Endothelial cell of umbilical vein (primary cell): Measurements from ENCODE around the gene FGR. TPM values are rescaled to one million over a fixed set of nuclear protein-coding genes. Genes with fewer than 3 reads are reported as not detected.
A peak's percentile ranks its signal among the peaks of the same experiment; 100 is the strongest.

Experiments used
- BruUV-seq: library from RNA; stranded (reverse); fragments of 400-500 nt; replicated peaks from 2 replicates; lab custom pipeline; 2021; lab: Mats Ljungman, UMichigan
- CTCF ChIA-PET: fragments of 300-600, 350-600 bp; sonication (Branson Sonifier 250); formaldehyde crosslinking; loops from one replicate; lab custom pipeline; 2021; ENCODE audit warnings: antibody characterized with exemption, inconsistent platforms; lab: Charles Lee
- POLR2A ChIA-PET: fragments of 300-600, 350-600 bp; sonication (Branson Sonifier 250); formaldehyde crosslinking; loops from one replicate; lab custom pipeline; 2021; ENCODE audit warnings: antibody characterized with exemption, inconsistent platforms; lab: Charles Lee
- DNase-seq: peaks from one replicate; pipeline ENCODE4 v3.0.0-alpha.2; 2011; ENCODE audit warnings: low read depth, low spot score
- FAIRE-seq: peaks from 2 replicates; lab custom pipeline; 2011; peaks lifted over from hg19 to GRCh38; lab: Jason Lieb, UNC
- H2AFZ ChIP-seq: 2 replicates; pipeline ENCODE4 v1.6.0; 2012; ENCODE audit warnings: low read depth, low read length, control low read depth, inconsistent platforms
- H3K27ac ChIP-seq: 2 replicates; pipeline ENCODE4 v1.5.1; 2011; ENCODE audit warnings: low read depth, mild to moderate bottlenecking, control low read depth, low read length, moderate library complexity; ENCODE audit not compliant: insufficient read depth
- H3K27me3 ChIP-seq, 2 experiments: 2 replicates each; pipeline versions ENCODE4 v1.6.0 to v1.6.1; 2011; ENCODE audit warnings: low read length in 2 of 2, mixed read lengths in 1 of 2; ENCODE audit not compliant: control insufficient read depth in 2 of 2, insufficient read depth in 2 of 2
- H3K36me3 ChIP-seq, 2 experiments: 2 replicates in 1 of 2; 3 replicates in 1 of 2; pipeline ENCODE4 v1.5.1; 2011; ENCODE audit warnings: low read length in 2 of 2, mild to moderate bottlenecking in 1 of 2, moderate library complexity in 1 of 2; ENCODE audit not compliant: control insufficient read depth in 2 of 2, insufficient read depth in 2 of 2; ENCODE audit errors: extremely low read depth in 1 of 2
- H3K4me1 ChIP-seq: 3 replicates; pipeline ENCODE4 v1.5.1; 2011; ENCODE audit warnings: mild to moderate bottlenecking, low read length; ENCODE audit not compliant: control insufficient read depth, insufficient read depth; ENCODE audit errors: extremely low read depth
- H3K4me2 ChIP-seq: 2 replicates; pipeline ENCODE4 v1.6.1; 2011; ENCODE audit warnings: low read length, control low read depth, mixed read lengths; ENCODE audit not compliant: insufficient read depth
- H3K4me3 ChIP-seq, 3 experiments: fragments of 200-600 bp in 1 of 3; sonication (generic), shearing (Covaris generic) in 1 of 3; replicated peaks in 1 of 3; 2 replicates each; pipeline ENCODE4 v1.5.1; 2011 to 2016; ENCODE audit warnings: control low read depth in 3 of 3, low read length in 3 of 3, mild to moderate bottlenecking in 2 of 3, inconsistent platforms in 1 of 3, low read depth in 1 of 3, moderate library complexity in 1 of 3; ENCODE audit not compliant: insufficient read depth in 1 of 3
- H3K79me2 ChIP-seq: 2 replicates; pipeline ENCODE4 v1.6.0; 2012; ENCODE audit warnings: low read length, inconsistent platforms; ENCODE audit not compliant: control insufficient read depth, insufficient read depth
- H3K9ac ChIP-seq: replicated peaks from 2 replicates; pipeline ENCODE3; 2011; ENCODE audit warnings: low read length, control low read depth; ENCODE audit not compliant: insufficient read depth; ENCODE audit errors: extremely low read depth
- H3K9me1 ChIP-seq: replicated peaks from 3 replicates; pipeline ENCODE4 v1.6.0; 2011; ENCODE audit warnings: mild to moderate bottlenecking, low read length; ENCODE audit not compliant: control insufficient read depth, insufficient read depth; ENCODE audit errors: extremely low read depth
- H3K9me3 ChIP-seq: replicated peaks from 2 replicates; pipeline ENCODE4 v1.5.1; 2012; ENCODE audit warnings: low read length, inconsistent platforms; ENCODE audit not compliant: control insufficient read depth, insufficient read depth
- H4K20me1 ChIP-seq: replicated peaks from 2 replicates; pipeline ENCODE3; 2011; ENCODE audit warnings: mild to moderate bottlenecking, low read length; ENCODE audit not compliant: control insufficient read depth, insufficient read depth; ENCODE audit errors: extremely low read depth
- CTCF ChIP-seq, 2 donors: IDR thresholded peaks; 1 replicate in 1 of 2; 2 replicates in 1 of 2; pipeline ENCODE4 v1.5.1; 2011; ENCODE audit warnings: low read length in 2 of 2, mild to moderate bottlenecking in 2 of 2, moderate library complexity in 2 of 2, control low read depth in 1 of 2, inconsistent platforms in 1 of 2, low read depth in 1 of 2; ENCODE audit not compliant: insufficient read depth in 1 of 2; ENCODE audit errors: extremely low read depth in 1 of 2
- EZH2 ChIP-seq: IDR thresholded peaks from 2 replicates; pipeline ENCODE4 v1.6.1; 2012; ENCODE audit warnings: borderline replicate concordance, low read depth, mild to moderate bottlenecking, moderate library complexity, low read length, inconsistent platforms; ENCODE audit not compliant: severe bottlenecking
- FOS ChIP-seq: IDR thresholded peaks from 2 replicates; pipeline ENCODE4 v1.6.1; 2011; ENCODE audit warnings: mild to moderate bottlenecking, low read length, moderate library complexity, borderline replicate concordance; ENCODE audit not compliant: insufficient read depth
- GATA2 ChIP-seq: IDR thresholded peaks from 2 replicates; pipeline ENCODE4 v1.7.0; 2011; ENCODE audit warnings: low read depth, mild to moderate bottlenecking, moderate library complexity, mixed read lengths, low read length; ENCODE audit not compliant: insufficient read length, insufficient read depth
- JUN ChIP-seq: IDR thresholded peaks from 2 replicates; pipeline ENCODE4 v1.6.1; 2011; ENCODE audit warnings: borderline replicate concordance, low read depth; ENCODE audit not compliant: insufficient read length, insufficient read depth
- MAX ChIP-seq: IDR thresholded peaks from 2 replicates; pipeline ENCODE4 v1.6.1; 2011; ENCODE audit not compliant: insufficient read depth, insufficient read length
- MYC ChIP-seq: IDR thresholded peaks from one replicate; pipeline ENCODE4 v1.6.1; 2011; ENCODE audit warnings: mild to moderate bottlenecking, low read depth, low read length
- POLR2A ChIP-seq: IDR thresholded peaks from 2 replicates; pipeline ENCODE4 v1.6.1; 2012; ENCODE audit warnings: low read depth, mild to moderate bottlenecking, control low read depth, low read length
- POLR2AphosphoS5 ChIP-seq: IDR thresholded peaks from 2 replicates; pipeline ENCODE4 v1.6.1; 2012; ENCODE audit warnings: low read depth, mild to moderate bottlenecking, control low read depth, low read length, moderate library complexity; ENCODE audit not compliant: insufficient read depth
- dilution Hi-C: fragments of 300-500 bp; cut with MboI; formaldehyde crosslinking; loops from one replicate; pipeline ENCODE4 v1.15.0; 2019; ENCODE audit warnings: low sequenced_read_pairs; ENCODE audit not compliant: extremely low pct_ligation_motif_present
- intact Hi-C: fragments of 100-400 bp; cut with micrococcal nuclease; formaldehyde crosslinking; loops from one replicate; pipeline ENCODE4 v1.10.0; 2022
- polyA plus RNA-seq, 4 experiments: library from polyadenylated mRNA; depleted of rRNA in 3 of 4; stranded (reverse) in 3 of 4; unstranded in 1 of 4; fragments of >200 nt; gene quantifications; 2 replicates each; pipeline versions ENCODE4 v1.2.1 to v1.2.3, GENCODE V29; 2011 to 2012; ENCODE audit warnings: missing spikeins in 1 of 4
- total RNA-seq: library from RNA; stranded (reverse); gene quantifications from 2 replicates; pipeline ENCODE4 v1.2.3, GENCODE V29; 2021

FGR gene
- total and polyA plus RNA-seq, 2 donors (not counting 3 experiments of a cell fraction or from before 2014, with no cell fraction given), result 0.18 TPM; not detected in 1

GRCh38 chr1:27660300-27660835 is 25.4 kb upstream of the FGR start:
- Histone ChIP-seq H3K36me3 (no peaks in the 10 kb centered on the region), H3K9me3 (no peaks in the 10 kb centered on the region), H3K27me3 (no peaks in the 10 kb centered on the region), H3K4me3 (peak overlapping the region; percentile 36 to 61 (median 47)), H3K9ac (peak overlapping the region; percentile 29), H3K79me2 (no peaks in the 10 kb centered on the region), H3K27ac (peak overlapping the region; percentile 22), H2AFZ (peak overlapping the region; percentile 87), H3K9me1 (no peaks in the 10 kb centered on the region), H3K4me2 (peak overlapping the region; percentile 92), H4K20me1 (no peaks in the 10 kb centered on the region), H3K4me1 (peaks cover 14% of the 10 kb centered on the region)
- CTCF ChIA-PET, result interaction anchor here (1.2 to 8.6 kb wide), 4 partner anchors 9 to 264 kb away, joined by 3 to 306 read pairs (median 10); partner anchors contain the start of gene AHDC1
- dilution Hi-C loops (no loop called here), intact Hi-C loops (loop anchor here (5.0 kb wide), 1 partner anchor 358 kb away; no protein-coding TSS in a partner anchor)
- DNase-seq, result no peak
- POLR2A ChIA-PET, result no interaction called here
- no peak for FAIRE-seq
- BruUV-seq, result no TSS peak
- TF ChIP-seq EZH2 (no peak), POLR2AphosphoS5 (no peak), POLR2A (no peak), GATA2 (no peak), CTCF (IDR thresholded peaks at IDR 0.05; ENCODE audit: extremely low read depth in 1 of 2, insufficient read depth in 1 of 2, low read depth in 1 of 2, low read length in 2 of 2) (no peak), MYC (no peak), FOS (no peak), JUN (no peak), MAX (no peak)
